HEK293 (cell line): Measurements from ENCODE around the gene RASL11A.

Experiments used
- BCL11B ChIP-seq: fragments of 450-650 bp; formaldehyde crosslinking; IDR thresholded peaks from 2 replicates; pipeline ENCODE4 v1.5.1; 2016; ENCODE audit warnings: low read depth, missing biosample characterization, missing genetic modification characterization
- GFI1B ChIP-seq: fragments of 450-650 bp; formaldehyde crosslinking; IDR thresholded peaks from 2 replicates; pipeline ENCODE4 v1.5.1; 2016; ENCODE audit warnings: missing biosample characterization, missing genetic modification characterization
- GLIS2 ChIP-seq: fragments of 450-650 bp; formaldehyde crosslinking; IDR thresholded peaks from 2 replicates; pipeline ENCODE4 v1.5.1; 2016; ENCODE audit warnings: missing biosample characterization, missing genetic modification characterization
- IKZF3 ChIP-seq: fragments of 450-650 bp; IDR thresholded peaks from 2 replicates; pipeline ENCODE4 v1.5.0; 2018; ENCODE audit warnings: missing biosample characterization, mild to moderate bottlenecking, missing genetic modification characterization, moderate library complexity
- KLF9 ChIP-seq: fragments of 450-650 bp; formaldehyde crosslinking; IDR thresholded peaks from 2 replicates; pipeline ENCODE4 v1.5.1; 2016; ENCODE audit warnings: missing biosample characterization, missing genetic modification characterization, low read depth
- MEIS1 ChIP-seq: sonication (generic); formaldehyde crosslinking; IDR thresholded peaks from 2 replicates; pipeline ENCODE4 v1.8.1; 2022; ENCODE audit warnings: missing genetic modification reagents, mild to moderate bottlenecking, borderline replicate concordance
- ZBTB17 ChIP-seq: fragments of 450-650 bp; formaldehyde crosslinking; IDR thresholded peaks from 2 replicates; pipeline ENCODE4 v1.5.1; 2016; ENCODE audit warnings: missing biosample characterization, missing genetic modification characterization
- ZBTB48 ChIP-seq: fragments of 450-650 bp; formaldehyde crosslinking; IDR thresholded peaks from 2 replicates; pipeline ENCODE4 v1.5.1; 2016; ENCODE audit warnings: missing biosample characterization, missing genetic modification characterization
- ZBTB8A ChIP-seq: fragments of 450-650 bp; formaldehyde crosslinking; IDR thresholded peaks from 2 replicates; pipeline ENCODE4 v1.5.1; 2016; ENCODE audit warnings: missing biosample characterization, missing genetic modification characterization
- ZFP3 ChIP-seq: fragments of 450-650 bp; formaldehyde crosslinking; IDR thresholded peaks from 2 replicates; pipeline ENCODE4 v1.5.1; 2016; ENCODE audit warnings: low read depth, missing biosample characterization, missing genetic modification characterization
- ZFP69B ChIP-seq: fragments of 450-650 bp; formaldehyde crosslinking; IDR thresholded peaks from 2 replicates; pipeline ENCODE4 v1.5.1; 2016; ENCODE audit warnings: missing biosample characterization, missing genetic modification characterization
- ZIC2 ChIP-seq: fragments of 450-650 bp; formaldehyde crosslinking; IDR thresholded peaks from 2 replicates; pipeline ENCODE4 v1.5.1; 2016; ENCODE audit warnings: missing biosample characterization, missing genetic modification characterization
- ZNF112 ChIP-seq: fragments of 450-650 bp; formaldehyde crosslinking; IDR thresholded peaks from 2 replicates; pipeline ENCODE4 v1.5.0; 2017; ENCODE audit warnings: missing biosample characterization, missing genetic modification characterization
- ZNF16 ChIP-seq: fragments of 450-650 bp; formaldehyde crosslinking; IDR thresholded peaks from 2 replicates; pipeline ENCODE4 v1.5.1; 2016; ENCODE audit warnings: low read depth, missing biosample characterization, missing genetic modification characterization
- ZNF169 ChIP-seq: fragments of 450-650 bp; formaldehyde crosslinking; IDR thresholded peaks from 2 replicates; pipeline ENCODE4 v1.5.1; 2016; ENCODE audit warnings: missing biosample characterization, missing genetic modification characterization
- ZNF202 ChIP-seq: fragments of 450-650 bp; formaldehyde crosslinking; IDR thresholded peaks from 2 replicates; pipeline ENCODE4 v1.5.1; 2016; ENCODE audit warnings: missing biosample characterization, missing genetic modification characterization, borderline replicate concordance
- ZNF292 ChIP-seq: fragments of 450-650 bp; formaldehyde crosslinking; IDR thresholded peaks from 2 replicates; pipeline ENCODE4 v1.5.1; 2016; ENCODE audit warnings: low read depth, missing biosample characterization, missing genetic modification characterization, borderline replicate concordance
- ZNF398 ChIP-seq: fragments of 450-650 bp; formaldehyde crosslinking; IDR thresholded peaks from 2 replicates; pipeline ENCODE4 v1.5.1; 2017; ENCODE audit warnings: missing biosample characterization, missing genetic modification characterization
- ZNF561 ChIP-seq: fragments of 450-650 bp; IDR thresholded peaks from 2 replicates; pipeline ENCODE4 v1.5.1; 2018; ENCODE audit warnings: missing biosample characterization, missing genetic modification characterization, borderline replicate concordance
- ZNF596 ChIP-seq: fragments of 450-650 bp; IDR thresholded peaks from 2 replicates; pipeline ENCODE4 v1.5.0; 2018; ENCODE audit warnings: missing biosample characterization, mild to moderate bottlenecking, missing genetic modification characterization, moderate library complexity
- ZNF600 ChIP-seq: fragments of 450-650 bp; formaldehyde crosslinking; IDR thresholded peaks from 2 replicates; pipeline ENCODE4 v1.5.1; 2016; ENCODE audit warnings: missing biosample characterization, missing genetic modification characterization
- ZNF610 ChIP-seq: fragments of 450-650 bp; formaldehyde crosslinking; IDR thresholded peaks from 2 replicates; pipeline ENCODE4 v1.5.1; 2016; ENCODE audit warnings: missing biosample characterization, missing genetic modification characterization, borderline replicate concordance
- ZNF777 ChIP-seq: fragments of 450-650 bp; formaldehyde crosslinking; IDR thresholded peaks from 2 replicates; pipeline ENCODE4 v1.5.1; 2017; ENCODE audit warnings: missing biosample characterization, missing genetic modification characterization, borderline replicate concordance
- ZSCAN30 ChIP-seq: fragments of 450-650 bp; IDR thresholded peaks from 2 replicates; pipeline ENCODE4 v1.5.1; 2018; ENCODE audit warnings: missing biosample characterization, mild to moderate bottlenecking, missing genetic modification characterization, moderate library complexity
- TF ChIP-seq, protein P1 (sequence below): fragments of 450-650 bp; formaldehyde crosslinking; IDR thresholded peaks from 2 replicates; pipeline ENCODE4 v1.5.1; 2016; ENCODE audit warnings: missing biosample characterization, missing genetic modification characterization
- TF ChIP-seq, protein P2 (sequence below): fragments of 450-650 bp; IDR thresholded peaks from 2 replicates; pipeline ENCODE4 v1.5.1; 2018; ENCODE audit warnings: missing biosample characterization, missing genetic modification characterization
- TF ChIP-seq, protein P3 (sequence below): fragments of 450-650 bp; formaldehyde crosslinking; IDR thresholded peaks from 2 replicates; pipeline ENCODE4 v1.5.1; 2016; ENCODE audit warnings: missing biosample characterization, missing genetic modification characterization
- TF ChIP-seq, protein P4 (sequence below): fragments of 450-650 bp; formaldehyde crosslinking; IDR thresholded peaks from 2 replicates; pipeline ENCODE4 v1.5.1; 2016; ENCODE audit warnings: missing biosample characterization, missing genetic modification characterization
- TF ChIP-seq, protein P5 (sequence below): fragments of 450-650 bp; formaldehyde crosslinking; IDR thresholded peaks from 2 replicates; pipeline ENCODE4 v1.5.1; 2016; ENCODE audit warnings: missing biosample characterization, missing genetic modification characterization

Gene RASL11A

GRCh38 chr13:27270594-27271520 lies at the start of gene RASL11A (continued):
- no peak for TF ChIP-seq ZFP3
- TF ChIP-seq ZIC2 (tag by site-specific recombination) = peak; percentile 59
- TF ChIP-seq ZNF398 = 0 out of 2 replicates have a peak, but pooled peaks have one; percentile 31
- 0 out of 2 replicates have a peak, but pooled peaks have one; percentile 37 for TF ChIP-seq ZNF777 (tag by site-specific recombination)
- no peak for TF ChIP-seq ZNF202
- TF ChIP-seq ZBTB48 (tag by site-specific recombination) = peak; percentile 51
- TF ChIP-seq, protein P1, sequence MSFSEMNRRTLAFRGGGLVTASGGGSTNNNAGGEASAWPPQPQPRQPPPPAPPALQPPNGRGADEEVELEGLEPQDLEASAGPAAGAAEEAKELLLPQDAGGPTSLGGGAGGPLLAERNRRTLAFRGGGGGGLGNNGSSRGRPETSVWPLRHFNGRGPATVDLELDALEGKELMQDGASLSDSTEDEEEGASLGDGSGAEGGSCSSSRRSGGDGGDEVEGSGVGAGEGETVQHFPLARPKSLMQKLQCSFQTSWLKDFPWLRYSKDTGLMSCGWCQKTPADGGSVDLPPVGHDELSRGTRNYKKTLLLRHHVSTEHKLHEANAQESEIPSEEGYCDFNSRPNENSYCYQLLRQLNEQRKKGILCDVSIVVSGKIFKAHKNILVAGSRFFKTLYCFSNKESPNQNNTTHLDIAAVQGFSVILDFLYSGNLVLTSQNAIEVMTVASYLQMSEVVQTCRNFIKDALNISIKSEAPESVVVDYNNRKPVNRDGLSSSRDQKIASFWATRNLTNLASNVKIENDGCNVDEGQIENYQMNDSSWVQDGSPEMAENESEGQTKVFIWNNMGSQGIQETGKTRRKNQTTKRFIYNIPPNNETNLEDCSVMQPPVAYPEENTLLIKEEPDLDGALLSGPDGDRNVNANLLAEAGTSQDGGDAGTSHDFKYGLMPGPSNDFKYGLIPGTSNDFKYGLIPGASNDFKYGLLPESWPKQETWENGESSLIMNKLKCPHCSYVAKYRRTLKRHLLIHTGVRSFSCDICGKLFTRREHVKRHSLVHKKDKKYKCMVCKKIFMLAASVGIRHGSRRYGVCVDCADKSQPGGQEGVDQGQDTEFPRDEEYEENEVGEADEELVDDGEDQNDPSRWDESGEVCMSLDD (tag by site-specific recombination) = peak; percentile 52; the same call in 1 of the 2 replicates
- TF ChIP-seq GLIS2 (tag by site-specific recombination) = peak; percentile 86
- TF ChIP-seq ZNF292 (tag by site-specific recombination) = no peak
- no peak for TF ChIP-seq GFI1B (tag by site-specific recombination)
- TF ChIP-seq ZSCAN30 (tag by site-specific recombination) = peak; percentile 75; the same call in 1 of the 2 replicates
- TF ChIP-seq, protein P2, sequence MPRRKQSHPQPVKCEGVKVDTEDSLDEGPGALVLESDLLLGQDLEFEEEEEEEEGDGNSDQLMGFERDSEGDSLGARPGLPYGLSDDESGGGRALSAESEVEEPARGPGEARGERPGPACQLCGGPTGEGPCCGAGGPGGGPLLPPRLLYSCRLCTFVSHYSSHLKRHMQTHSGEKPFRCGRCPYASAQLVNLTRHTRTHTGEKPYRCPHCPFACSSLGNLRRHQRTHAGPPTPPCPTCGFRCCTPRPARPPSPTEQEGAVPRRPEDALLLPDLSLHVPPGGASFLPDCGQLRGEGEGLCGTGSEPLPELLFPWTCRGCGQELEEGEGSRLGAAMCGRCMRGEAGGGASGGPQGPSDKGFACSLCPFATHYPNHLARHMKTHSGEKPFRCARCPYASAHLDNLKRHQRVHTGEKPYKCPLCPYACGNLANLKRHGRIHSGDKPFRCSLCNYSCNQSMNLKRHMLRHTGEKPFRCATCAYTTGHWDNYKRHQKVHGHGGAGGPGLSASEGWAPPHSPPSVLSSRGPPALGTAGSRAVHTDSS (tag by site-specific recombination) = peak; percentile 36; the same call in 1 of the 2 replicates
- TF ChIP-seq KLF9 (tag by site-specific recombination) = no peak; the same call in none of the 2 replicates
- peak; percentile 98 for TF ChIP-seq ZFP69B
- TF ChIP-seq ZBTB8A (tag by site-specific recombination) = peak; percentile 92
- TF ChIP-seq ZNF610 (tag by site-specific recombination) = no peak
- TF ChIP-seq ZNF16 (tag by site-specific recombination) = no peak
- TF ChIP-seq, protein P3, sequence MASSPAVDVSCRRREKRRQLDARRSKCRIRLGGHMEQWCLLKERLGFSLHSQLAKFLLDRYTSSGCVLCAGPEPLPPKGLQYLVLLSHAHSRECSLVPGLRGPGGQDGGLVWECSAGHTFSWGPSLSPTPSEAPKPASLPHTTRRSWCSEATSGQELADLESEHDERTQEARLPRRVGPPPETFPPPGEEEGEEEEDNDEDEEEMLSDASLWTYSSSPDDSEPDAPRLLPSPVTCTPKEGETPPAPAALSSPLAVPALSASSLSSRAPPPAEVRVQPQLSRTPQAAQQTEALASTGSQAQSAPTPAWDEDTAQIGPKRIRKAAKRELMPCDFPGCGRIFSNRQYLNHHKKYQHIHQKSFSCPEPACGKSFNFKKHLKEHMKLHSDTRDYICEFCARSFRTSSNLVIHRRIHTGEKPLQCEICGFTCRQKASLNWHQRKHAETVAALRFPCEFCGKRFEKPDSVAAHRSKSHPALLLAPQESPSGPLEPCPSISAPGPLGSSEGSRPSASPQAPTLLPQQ (tag by site-specific recombination) = peak; percentile 97
- TF ChIP-seq ZBTB17 (tag by site-specific recombination) = peak; percentile 68; the same call in 1 of the 2 replicates
- TF ChIP-seq, protein P4, sequence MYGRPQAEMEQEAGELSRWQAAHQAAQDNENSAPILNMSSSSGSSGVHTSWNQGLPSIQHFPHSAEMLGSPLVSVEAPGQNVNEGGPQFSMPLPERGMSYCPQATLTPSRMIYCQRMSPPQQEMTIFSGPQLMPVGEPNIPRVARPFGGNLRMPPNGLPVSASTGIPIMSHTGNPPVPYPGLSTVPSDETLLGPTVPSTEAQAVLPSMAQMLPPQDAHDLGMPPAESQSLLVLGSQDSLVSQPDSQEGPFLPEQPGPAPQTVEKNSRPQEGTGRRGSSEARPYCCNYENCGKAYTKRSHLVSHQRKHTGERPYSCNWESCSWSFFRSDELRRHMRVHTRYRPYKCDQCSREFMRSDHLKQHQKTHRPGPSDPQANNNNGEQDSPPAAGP (tag by site-specific recombination) = no peak
- TF ChIP-seq ZNF596 (tag by site-specific recombination) = peak; percentile 4; the same call in 1 of the 2 replicates
- TF ChIP-seq ZNF561 = peak; percentile 90
- no peak for TF ChIP-seq MEIS1 (CRISPR knock-in tag)
- no peak for TF ChIP-seq ZNF112 (tag by site-specific recombination)
- 0 out of 2 replicates have a peak, but pooled peaks have one; percentile 43 for TF ChIP-seq ZNF169 (tag by site-specific recombination)
- 0 out of 2 replicates have a peak, but pooled peaks have one; percentile 14 for TF ChIP-seq IKZF3 (tag by site-specific recombination)
- peak; percentile 91 for TF ChIP-seq BCL11B (tag by site-specific recombination)
- TF ChIP-seq, protein P5, sequence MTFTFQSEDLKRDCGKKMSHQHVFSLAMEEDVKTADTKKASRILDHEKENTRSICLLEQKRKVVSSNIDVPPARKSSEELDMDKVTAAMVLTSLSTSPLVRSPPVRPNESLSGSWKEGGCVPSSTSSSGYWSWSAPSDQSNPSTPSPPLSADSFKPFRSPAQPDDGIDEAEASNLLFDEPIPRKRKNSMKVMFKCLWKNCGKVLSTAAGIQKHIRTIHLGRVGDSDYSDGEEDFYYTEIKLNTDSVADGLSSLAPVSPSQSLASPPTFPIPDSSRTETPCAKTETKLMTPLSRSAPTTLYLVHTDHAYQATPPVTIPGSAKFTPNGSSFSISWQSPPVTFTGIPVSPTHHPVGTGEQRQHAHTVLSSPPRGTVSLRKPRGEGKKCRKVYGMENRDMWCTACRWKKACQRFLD (tag by site-specific recombination) = 0 out of 2 replicates have a peak, but pooled peaks have one; percentile 44
- TF ChIP-seq ZNF600 (tag by site-specific recombination) = peak; percentile 79
